ENCODE results near the gene RHBDL1. TPM values are rescaled to one million over a fixed set of nuclear protein-coding genes. Genes with fewer than 3 reads are reported as not detected.

Gene RHBDL1
- total and polyA plus RNA-seq, 2 donors (not counting 3 experiments of a cell fraction or from before 2014, with no cell fraction given): 1.1 to 1.8 TPM

- Histone ChIP-seq H3K9ac (replicated peaks; ENCODE audit: extremely low read depth, insufficient read depth, low read length) (no peak overlapping the region), H3K4me2 (ENCODE audit: insufficient read depth, low read length) (no peak overlapping the region), H3K4me3 (replicated peaks in 1 of 3; ENCODE audit: insufficient read depth in 1 of 3, low read depth in 1 of 3, low read length in 3 of 3) (no peak overlapping the region), H3K27me3 (ENCODE audit: control insufficient read depth in 2 of 2, insufficient read depth in 2 of 2, low read length in 2 of 2) (peaks cover 0 to 3% of the 10 kb centered on the region in 2 experiments), H4K20me1 (replicated peaks; ENCODE audit: control insufficient read depth, extremely low read depth, insufficient read depth, low read length) (no peaks in the 10 kb centered on the region), H2AFZ (ENCODE audit: low read depth, low read length) (no peak overlapping the region), H3K4me1 (ENCODE audit: control insufficient read depth, extremely low read depth, insufficient read depth, low read length) (peaks cover 11% of the 10 kb centered on the region), H3K36me3 (ENCODE audit: control insufficient read depth in 2 of 2, extremely low read depth in 1 of 2, insufficient read depth in 2 of 2, low read length in 2 of 2) (peaks cover 2 to 15% of the 10 kb centered on the region in 2 experiments), H3K27ac (ENCODE audit: insufficient read depth, low read depth, low read length) (no peak overlapping the region), H3K9me1 (replicated peaks; ENCODE audit: control insufficient read depth, extremely low read depth, insufficient read depth, low read length) (no peaks in the 10 kb centered on the region), H3K9me3 (replicated peaks; ENCODE audit: control insufficient read depth, insufficient read depth, low read length) (no peaks in the 10 kb centered on the region), H3K79me2 (ENCODE audit: control insufficient read depth, insufficient read depth, low read length) (peaks cover 12% of the 10 kb centered on the region)
- CTCF ChIA-PET: interaction anchor here (0.7 to 1.3 kb wide), 2 partner anchors 8 to 295 kb away, joined by 3 to 4 read pairs; no protein-coding TSS in a partner anchor
- BruUV-seq (replicated peaks): no TSS peak
- dilution Hi-C loops (cut with MboI; ENCODE audit: extremely low pct_ligation_motif_present, low sequenced_read_pairs): no loop called here
- intact Hi-C loops (cut with micrococcal nuclease): no loop called here
- DNase-seq (ENCODE audit: low read depth, low spot score): no peak
- POLR2A ChIA-PET: no interaction called here
- TF ChIP-seq JUN (IDR thresholded peaks at IDR 0.05; ENCODE audit: borderline replicate concordance, insufficient read depth, insufficient read length, low read depth) (no peak), FOS (IDR thresholded peaks at IDR 0.05; ENCODE audit: borderline replicate concordance, insufficient read depth, low read length) (no peak), POLR2A (IDR thresholded peaks at IDR 0.05; ENCODE audit: low read depth, low read length) (no peak)
- TF ChIP-seq, protein P1, sequence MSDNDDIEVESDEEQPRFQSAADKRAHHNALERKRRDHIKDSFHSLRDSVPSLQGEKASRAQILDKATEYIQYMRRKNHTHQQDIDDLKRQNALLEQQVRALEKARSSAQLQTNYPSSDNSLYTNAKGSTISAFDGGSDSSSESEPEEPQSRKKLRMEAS (IDR thresholded peaks at IDR 0.05; ENCODE audit: insufficient read depth, insufficient read length): no peak
- no peak for FAIRE-seq
Observed at GRCh38 chr16:687499-687898, 12.0 kb downstream of the RHBDL1 start.

- BruUV-seq (replicated peaks): no TSS peak
- Histone ChIP-seq H4K20me1 (replicated peaks; ENCODE audit: control insufficient read depth, extremely low read depth, insufficient read depth, low read length) (no peaks in the 10 kb centered on the region), H3K9me3 (replicated peaks; ENCODE audit: control insufficient read depth, insufficient read depth, low read length) (no peaks in the 10 kb centered on the region), H3K36me3 (ENCODE audit: control insufficient read depth in 2 of 2, extremely low read depth in 1 of 2, insufficient read depth in 2 of 2, low read length in 2 of 2) (peaks cover 0 to 10% of the 10 kb centered on the region in 2 experiments), H3K27me3 (ENCODE audit: control insufficient read depth in 2 of 2, insufficient read depth in 2 of 2, low read length in 2 of 2) (peaks cover 16% of the 10 kb centered on the region in 2 experiments), H3K4me2 (ENCODE audit: insufficient read depth, low read length) (peak overlapping the region; percentile 69), H3K9ac (replicated peaks; ENCODE audit: extremely low read depth, insufficient read depth, low read length) (peak overlapping the region; percentile 75), H3K27ac (ENCODE audit: insufficient read depth, low read depth, low read length) (peak overlapping the region; percentile 49), H3K4me3 (replicated peaks in 1 of 3; ENCODE audit: insufficient read depth in 1 of 3, low read depth in 1 of 3, low read length in 3 of 3) (peak overlapping the region; percentile 72 to 78 (median 78)), H3K4me1 (ENCODE audit: control insufficient read depth, extremely low read depth, insufficient read depth, low read length) (peaks cover 6% of the 10 kb centered on the region), H3K79me2 (ENCODE audit: control insufficient read depth, insufficient read depth, low read length) (no peaks in the 10 kb centered on the region), H3K9me1 (replicated peaks; ENCODE audit: control insufficient read depth, extremely low read depth, insufficient read depth, low read length) (no peaks in the 10 kb centered on the region), H2AFZ (ENCODE audit: low read depth, low read length) (peak overlapping the region; percentile 76)
- dilution Hi-C loops (cut with MboI; ENCODE audit: extremely low pct_ligation_motif_present, low sequenced_read_pairs) (no loop called here), intact Hi-C loops (cut with micrococcal nuclease) (no loop called here)
- ChIA-PET POLR2A (no interaction called here), CTCF (interaction anchor here (1.2 to 1.6 kb wide), 5 partner anchors 14 to 31 kb away, joined by 3 to 8 read pairs (median 4); partner anchors contain the start of gene ANTKMT)
- TF ChIP-seq EZH2 (IDR thresholded peaks at IDR 0.05; ENCODE audit: borderline replicate concordance, low read depth, low read length, severe bottlenecking) (no peak), POLR2AphosphoS5 (IDR thresholded peaks at IDR 0.05; ENCODE audit: insufficient read depth, low read depth, low read length) (no peak), FOS (IDR thresholded peaks at IDR 0.05; ENCODE audit: borderline replicate concordance, insufficient read depth, low read length) (no peak), POLR2A (IDR thresholded peaks at IDR 0.05; ENCODE audit: low read depth, low read length) (no peak), MYC (IDR thresholded peaks at IDR 0.05; ENCODE audit: low read depth, low read length) (no peak), GATA2 (IDR thresholded peaks at IDR 0.05; ENCODE audit: insufficient read depth, insufficient read length, low read depth, low read length) (no peak), JUN (IDR thresholded peaks at IDR 0.05; ENCODE audit: borderline replicate concordance, insufficient read depth, insufficient read length, low read depth) (no peak)
- TF ChIP-seq, protein P2, sequence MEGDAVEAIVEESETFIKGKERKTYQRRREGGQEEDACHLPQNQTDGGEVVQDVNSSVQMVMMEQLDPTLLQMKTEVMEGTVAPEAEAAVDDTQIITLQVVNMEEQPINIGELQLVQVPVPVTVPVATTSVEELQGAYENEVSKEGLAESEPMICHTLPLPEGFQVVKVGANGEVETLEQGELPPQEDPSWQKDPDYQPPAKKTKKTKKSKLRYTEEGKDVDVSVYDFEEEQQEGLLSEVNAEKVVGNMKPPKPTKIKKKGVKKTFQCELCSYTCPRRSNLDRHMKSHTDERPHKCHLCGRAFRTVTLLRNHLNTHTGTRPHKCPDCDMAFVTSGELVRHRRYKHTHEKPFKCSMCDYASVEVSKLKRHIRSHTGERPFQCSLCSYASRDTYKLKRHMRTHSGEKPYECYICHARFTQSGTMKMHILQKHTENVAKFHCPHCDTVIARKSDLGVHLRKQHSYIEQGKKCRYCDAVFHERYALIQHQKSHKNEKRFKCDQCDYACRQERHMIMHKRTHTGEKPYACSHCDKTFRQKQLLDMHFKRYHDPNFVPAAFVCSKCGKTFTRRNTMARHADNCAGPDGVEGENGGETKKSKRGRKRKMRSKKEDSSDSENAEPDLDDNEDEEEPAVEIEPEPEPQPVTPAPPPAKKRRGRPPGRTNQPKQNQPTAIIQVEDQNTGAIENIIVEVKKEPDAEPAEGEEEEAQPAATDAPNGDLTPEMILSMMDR (IDR thresholded peaks at IDR 0.05; ENCODE audit: extremely low read depth in 1 of 2, insufficient read depth in 1 of 2, low read depth in 1 of 2, low read length in 2 of 2): no peak
- FAIRE-seq: no peak
- DNase-seq (ENCODE audit: low read depth, low spot score): no peak
Observed at GRCh38 chr16:689175-689897, 13.9 kb downstream of the RHBDL1 start.

All from endothelial cell of umbilical vein (primary cell).